ENCODE measurements around the gene DAZAP1.
"Not testable (repeated sequence)": the region's sequence is repeated elsewhere in the genome, so short reads cannot be mapped to it uniquely, and the experiment has no call there.

The DAZAP1 gene

DNA sequence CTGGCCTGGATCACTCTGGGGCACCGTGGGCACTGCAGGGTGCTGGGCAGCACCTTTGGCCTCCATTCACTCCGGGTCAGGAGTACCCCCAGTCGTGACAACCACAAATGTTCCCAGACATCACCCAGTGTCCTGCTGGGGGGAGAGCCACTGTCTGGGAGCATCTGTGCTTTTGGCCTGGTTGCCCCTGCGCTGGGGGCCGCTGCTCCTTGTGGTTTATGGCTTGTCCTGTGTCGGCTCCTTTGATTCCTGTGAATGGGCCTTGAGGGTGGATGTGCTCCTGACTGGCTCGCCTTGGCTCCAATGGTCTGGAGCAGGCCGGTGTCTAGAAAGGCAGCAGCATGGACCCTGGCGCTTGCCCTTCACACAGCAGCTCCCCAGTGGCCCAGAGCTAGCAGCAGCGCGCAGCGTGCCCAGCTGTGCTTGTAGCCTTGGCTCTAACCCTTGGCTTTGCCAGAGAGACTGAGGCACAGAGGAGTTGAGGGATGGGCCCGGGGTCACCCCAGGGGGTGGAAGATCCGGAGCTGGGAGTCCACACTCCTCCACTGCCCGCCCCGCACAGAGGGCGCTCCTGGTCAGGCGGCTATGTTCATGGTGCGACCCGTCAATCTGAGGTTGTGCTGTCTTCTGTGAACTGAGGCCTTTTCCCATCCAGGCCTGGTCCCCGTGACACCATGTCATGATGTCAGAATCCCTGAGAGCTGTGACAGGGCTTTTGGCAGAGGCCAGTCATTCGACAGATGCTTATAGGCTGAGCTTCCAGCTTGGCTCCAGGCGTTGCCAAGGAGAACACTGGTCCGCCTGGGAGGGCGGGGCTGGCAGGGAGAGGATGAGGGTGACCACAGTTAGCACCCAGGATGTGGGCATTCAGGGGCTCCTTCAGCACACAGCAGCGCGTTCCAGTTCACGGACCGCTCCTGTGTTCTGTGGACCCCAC, 4.1 kb downstream of the DAZAP1 start:
- DNase-seq: peak; percentile 92 to 94

DNA sequence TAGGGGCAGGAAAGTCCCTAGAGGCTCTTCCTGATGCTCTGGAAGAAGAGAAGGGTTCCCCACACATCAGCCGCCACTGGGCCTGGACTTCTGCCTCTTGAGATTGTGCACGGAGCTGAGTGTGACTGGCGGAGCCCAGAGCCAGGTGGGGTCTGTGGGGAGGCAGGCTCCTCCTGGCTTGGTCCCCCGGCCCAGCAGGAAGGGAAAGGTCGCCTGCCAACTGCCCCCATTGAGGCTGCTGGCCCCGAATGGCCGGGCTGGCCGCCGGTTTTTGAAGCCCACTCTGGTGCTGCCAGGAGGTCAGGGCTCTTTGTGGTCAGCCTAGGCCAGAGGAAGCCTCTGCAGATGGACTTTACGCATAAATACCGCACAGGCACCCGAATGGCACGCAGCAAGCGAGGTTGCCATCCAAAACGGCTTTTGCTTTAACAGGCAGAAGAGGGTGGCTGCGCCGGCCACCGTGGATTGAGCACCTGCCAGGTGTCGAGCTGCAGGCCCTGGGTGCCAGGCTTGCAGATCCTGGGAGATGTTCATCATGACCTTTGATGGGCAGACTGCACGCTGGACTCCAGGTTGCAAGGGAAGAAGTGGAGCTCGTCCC, 5.0 kb downstream of the DAZAP1 start:
- no peak for DNase-seq

DNA sequence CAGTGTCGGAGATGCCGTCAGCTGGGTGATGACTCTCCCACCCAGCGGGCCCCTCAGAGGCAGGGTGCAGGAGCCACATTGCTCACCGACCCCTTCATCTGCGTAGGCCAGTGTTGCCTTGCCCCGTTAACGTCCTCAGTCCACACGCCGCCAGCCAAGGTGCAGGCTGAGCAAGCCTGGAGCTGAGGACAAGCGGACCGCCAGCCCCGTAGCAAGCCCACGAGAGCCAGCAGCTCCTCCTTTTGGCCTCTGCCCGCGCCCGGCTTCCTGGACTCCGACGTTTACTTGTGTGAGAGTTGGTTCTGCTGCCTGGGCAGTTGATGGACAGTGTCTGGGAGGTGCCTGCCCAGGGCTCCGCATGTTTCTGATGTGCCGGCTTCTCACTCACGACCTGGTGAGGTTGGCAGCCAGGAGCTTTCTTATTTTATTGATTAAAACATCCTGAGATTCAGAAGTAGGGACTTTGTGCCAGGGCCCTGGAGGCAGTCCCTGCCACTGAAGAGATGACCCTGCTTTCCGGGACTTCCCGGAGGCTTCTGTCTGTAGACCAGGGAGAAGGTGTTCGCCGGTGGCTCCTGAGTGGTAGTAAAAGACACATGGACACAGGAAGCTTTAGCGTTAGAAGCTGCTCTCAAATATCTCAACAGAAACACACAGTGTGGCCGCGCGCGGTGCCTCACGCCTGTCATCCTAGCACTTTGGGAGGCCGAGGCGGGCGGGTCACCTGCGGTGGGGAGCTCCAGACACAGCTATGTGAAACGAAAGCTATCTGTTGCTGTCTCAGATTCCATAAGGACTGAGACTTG, 5.8 kb downstream of the DAZAP1 start:
- no peak for DNase-seq

DNA sequence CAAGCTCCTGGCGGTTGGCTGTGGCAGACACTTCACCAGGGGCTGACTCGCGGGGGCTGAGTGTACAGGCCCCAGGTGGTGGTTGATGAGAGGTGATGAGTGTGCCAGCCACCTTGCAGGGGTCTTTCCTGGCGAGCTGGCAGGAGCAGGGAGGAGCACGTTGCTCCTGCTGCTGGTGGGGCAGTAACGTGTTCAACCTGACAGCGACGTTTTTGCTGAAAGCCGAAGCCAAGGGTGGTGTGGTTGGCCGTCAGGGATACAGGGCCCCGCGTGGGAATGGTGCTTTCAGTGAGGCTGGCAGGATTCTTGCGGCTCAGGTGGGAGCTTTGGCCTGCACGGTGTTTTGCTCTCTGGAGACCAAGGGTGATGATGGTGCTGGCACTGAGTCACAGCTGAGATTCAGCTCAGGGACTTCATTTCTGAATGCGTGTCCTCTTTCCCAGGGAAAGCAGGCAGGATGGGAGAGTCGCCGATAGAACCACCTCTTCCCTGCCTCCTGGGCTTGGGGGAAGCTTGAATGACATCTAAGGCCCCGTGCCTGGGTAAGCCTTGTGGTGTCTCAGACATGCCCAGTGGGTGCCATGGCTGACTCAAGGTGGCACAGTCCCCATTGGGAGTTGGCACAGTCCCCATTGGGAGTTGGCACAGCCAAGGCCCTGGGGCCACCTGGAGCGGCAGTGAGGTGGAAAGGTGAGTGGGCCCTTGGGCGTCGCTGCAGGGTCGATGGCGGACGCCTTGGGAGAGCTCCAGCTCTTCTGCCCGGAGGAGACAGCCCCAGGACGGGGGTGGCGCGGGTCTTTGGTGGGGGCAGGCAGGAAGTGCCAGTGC, 8.8 kb downstream of the DAZAP1 start:
- DNase-seq: no peak

DNA sequence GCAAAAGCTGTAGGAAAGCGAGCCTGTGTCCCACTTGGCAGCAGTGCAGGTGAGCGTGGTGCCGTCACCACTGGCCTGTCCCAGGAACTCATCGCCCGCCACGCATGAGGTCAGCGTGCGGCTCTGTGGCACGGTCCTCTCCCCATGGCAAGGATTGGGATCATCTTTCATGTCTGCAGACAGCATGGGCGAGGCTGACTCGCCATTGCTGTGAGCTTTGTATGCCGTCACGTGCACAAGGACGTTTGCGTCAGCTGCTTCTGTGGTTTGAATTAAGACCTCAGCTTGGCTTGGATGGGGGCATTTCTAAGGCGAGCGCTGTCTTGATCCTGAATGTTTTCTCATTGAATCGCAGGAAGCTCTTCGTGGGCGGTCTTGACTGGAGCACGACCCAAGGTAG, 9.8 kb downstream of the DAZAP1 start:
- no peak for DNase-seq

DNA sequence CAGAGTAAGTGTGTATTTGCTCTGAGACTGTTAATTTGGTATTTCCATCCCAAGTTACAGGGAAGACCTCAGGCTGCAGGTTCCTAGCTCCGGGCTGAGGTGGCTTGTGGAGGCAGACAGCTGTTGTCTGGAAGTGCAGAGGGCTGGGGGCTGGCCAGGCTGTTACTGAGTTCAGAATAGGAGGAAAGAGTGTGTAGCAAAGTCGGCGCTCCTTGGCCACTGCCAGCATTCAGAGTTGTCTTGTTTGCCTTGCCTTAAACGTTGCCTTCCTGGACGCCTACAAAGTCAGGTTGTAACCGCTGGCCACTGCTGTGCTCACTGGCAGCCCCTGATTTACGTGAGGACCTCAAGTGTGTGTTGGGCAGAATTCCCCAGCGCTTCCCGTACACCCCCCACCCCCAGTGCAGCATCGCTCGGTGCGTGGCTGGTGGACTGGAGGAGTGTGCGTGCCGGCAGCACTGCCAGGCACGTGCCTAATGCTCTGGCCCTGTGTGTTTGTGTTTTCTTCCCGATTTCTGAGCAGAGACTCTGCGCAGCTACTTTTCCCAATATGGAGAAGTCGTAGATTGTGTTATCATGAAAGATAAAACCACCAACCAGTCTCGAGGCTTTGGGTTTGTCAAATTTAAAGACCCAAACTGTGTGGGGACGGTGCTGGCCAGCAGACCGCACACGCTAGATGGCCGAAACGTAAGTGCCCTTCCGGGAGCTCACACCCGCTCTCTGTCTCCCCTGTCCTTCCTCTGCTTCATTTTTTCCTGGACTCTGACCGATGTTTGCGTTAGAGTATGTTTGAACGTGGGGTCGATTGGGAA, 10.5 kb downstream of the DAZAP1 start:
- no peak for DNase-seq

DNA sequence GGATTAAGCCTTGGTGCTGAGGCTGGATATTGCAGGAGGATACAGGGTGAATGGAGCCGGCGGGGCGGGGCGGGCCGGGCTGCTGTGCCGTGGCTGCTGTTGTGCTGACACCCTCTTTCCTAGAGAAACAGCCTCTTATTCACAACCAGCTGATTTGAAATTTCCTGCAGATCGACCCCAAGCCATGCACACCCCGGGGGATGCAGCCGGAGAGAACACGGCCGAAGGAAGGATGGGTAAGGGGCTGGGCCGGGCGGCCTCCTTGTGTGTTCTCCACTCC, 11.1 kb downstream of the DAZAP1 start:
- no peak for DNase-seq

DNA sequence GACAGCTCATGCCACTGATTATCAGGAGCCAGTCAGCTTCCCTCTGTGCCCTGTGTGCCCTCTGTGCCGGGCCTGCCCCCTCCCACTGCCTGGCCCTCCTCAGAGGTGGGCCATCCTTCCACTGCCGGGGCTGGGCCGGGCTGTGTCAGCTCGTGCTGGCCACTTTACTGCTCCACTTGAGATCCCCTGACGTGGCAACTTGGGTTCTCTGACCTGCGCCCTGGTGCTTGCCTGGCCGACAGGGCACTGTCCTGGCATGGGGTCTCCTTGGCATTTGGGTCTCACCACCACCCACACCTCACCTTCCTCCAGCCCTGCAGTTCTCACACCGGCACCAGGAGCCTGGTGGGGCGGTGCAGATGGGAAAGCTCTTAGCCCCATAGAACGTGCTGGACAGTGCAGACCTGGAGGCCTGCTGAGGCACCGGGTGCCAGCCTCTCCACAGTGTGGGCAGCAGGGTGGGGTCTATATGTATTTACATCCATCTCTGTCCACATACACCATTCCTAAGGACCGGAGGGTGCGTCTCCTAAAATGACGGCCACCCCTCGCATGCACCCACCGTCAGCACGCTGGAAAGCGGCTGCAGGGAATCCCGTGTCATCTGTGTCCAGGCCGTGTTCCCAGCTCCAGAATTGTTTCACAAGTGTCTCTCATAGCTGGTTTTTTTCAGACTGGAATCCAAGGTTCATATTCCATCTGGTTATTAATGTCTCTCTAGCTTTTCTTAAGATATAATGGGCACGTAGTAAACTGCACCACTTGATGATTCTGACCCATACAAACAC, 11.8 kb downstream of the DAZAP1 start:
- no peak for DNase-seq

DNA sequence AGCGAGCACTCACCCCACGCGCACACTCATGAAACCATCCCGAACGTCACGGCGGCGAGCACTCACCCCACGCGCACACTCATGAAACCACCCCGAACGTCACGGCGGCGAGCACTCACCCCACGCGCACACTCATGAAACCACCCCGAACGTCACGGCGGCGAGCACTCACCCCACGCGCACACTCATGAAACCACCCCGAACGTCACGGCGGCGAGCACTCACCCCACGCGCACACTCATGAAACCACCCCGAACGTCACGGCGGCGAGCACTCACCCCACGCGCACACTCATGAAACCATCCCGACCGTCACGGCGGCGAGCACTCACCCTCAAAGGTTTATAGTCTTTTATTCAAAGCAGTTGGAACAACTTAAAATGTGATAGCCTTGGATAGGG, 12.7 kb downstream of the DAZAP1 start:
- DNase-seq: not testable (repeated sequence)

DNA sequence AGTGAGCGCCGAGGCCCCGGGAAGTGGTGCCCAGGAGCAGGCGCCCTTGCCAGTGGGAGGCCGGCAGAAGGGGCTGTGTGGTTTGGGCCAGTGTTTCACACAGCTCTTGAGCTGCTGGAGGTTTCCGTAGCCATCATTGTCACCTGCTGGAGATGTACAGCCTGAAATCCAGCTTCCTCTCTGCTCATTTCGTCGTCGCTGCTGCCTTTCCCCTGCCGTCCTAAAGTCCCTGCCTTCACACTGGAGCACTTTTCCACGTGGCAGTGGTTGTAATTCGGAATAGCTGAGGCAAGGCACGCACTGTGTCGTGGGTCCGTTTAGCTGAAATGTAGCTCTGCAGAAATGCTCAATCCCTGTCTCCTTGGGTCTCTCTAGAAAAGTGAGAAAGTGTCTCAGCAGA, 13.2 kb downstream of the DAZAP1 start:
- DNase-seq: no peak

DNA sequence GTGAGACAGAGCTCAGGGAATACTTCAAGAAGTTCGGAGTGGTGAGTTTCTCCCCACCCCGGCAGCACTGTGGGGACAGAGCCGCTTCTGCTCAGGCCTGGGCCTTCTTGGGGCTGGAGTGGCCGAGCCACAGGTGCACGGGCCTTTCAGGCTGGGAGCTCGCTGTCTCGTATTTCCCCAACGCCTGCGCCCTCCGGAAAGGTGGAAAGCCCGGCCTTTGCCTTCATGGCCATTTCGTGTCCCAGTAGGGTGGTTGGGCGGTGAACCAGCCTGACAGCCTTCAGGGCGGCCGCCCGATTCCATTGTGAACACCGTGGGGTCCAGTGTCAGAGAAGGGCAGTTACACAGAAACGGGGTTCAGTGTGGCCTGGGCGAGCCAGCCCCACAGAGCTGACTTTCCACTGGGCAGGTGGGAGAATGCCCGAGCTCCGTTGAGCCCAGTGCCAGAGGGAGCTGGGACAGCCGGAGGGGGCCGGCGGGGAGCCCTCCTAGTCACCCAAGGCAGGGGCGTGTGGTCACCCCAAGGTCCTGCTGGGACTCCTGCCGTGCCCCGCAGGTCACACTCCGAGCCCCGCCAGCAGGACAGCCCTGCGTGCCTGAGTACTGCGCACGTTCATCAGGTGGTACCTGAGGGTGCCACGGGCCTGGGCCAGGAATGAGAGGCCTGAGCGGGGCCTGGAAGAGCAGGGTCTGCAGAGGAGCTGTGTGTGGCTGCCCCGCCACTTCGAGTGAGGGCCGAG, 14.0 kb downstream of the DAZAP1 start:
- no peak for DNase-seq

DNA sequence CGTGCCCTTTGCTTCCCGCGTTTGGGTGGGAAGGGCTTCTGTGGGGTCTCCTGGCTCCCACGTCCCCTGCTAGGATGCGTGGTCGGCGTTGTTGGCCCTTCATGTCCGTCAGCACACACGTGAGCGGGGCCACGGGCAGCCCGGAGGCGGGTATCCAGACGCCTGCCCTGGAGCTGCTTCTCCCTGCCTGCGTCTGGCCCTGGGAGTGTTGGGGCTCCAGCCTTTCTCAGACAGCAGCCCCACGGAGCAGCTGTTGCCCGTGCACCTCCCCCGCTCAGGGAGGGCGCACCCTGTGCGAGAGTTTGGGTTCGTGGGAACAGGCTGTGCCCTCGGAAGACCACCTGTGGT, 14.5 kb downstream of the DAZAP1 start:
- DNase-seq: no peak

DNA sequence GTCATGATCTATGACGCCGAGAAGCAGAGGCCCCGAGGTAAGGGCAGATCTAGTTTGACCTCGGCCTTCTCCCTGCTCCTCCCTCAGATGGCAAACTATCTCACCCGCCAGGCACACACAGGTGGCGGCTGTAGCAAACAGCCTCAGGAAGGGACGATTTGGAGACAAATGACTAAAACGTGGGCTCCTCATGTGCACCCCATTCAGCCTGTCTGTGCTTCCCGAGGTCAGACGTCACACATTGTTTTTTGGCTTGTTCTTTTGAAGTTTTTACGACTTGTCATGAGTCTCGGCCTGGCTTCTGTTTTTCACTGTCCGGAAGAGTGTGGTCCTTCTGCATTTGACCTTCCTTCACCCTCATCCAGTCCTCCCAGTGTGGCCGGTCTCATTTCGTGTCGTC, 15.0 kb downstream of the DAZAP1 start:
- DNase-seq: no peak

DNA sequence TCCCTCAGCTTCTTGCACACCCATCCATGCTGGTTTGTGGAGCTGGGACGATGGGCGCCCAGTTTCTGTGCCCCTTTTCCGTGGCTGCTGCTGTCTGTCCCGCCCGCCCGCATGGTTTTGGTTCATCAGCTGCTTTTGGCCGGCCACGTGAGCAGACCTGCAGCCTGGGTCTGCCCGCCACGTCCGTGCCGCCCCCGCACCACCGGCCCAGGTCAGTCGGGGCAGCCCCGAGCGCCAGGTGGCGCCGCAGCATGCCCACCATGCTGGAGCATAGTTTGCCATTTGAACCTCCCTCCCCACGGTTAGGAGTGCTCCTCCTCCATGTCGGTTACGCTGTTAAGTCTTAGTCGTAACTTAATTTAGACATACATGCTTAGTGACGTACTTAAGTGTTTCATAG, 15.6 kb downstream of the DAZAP1 start:
- DNase-seq: no peak

DNA sequence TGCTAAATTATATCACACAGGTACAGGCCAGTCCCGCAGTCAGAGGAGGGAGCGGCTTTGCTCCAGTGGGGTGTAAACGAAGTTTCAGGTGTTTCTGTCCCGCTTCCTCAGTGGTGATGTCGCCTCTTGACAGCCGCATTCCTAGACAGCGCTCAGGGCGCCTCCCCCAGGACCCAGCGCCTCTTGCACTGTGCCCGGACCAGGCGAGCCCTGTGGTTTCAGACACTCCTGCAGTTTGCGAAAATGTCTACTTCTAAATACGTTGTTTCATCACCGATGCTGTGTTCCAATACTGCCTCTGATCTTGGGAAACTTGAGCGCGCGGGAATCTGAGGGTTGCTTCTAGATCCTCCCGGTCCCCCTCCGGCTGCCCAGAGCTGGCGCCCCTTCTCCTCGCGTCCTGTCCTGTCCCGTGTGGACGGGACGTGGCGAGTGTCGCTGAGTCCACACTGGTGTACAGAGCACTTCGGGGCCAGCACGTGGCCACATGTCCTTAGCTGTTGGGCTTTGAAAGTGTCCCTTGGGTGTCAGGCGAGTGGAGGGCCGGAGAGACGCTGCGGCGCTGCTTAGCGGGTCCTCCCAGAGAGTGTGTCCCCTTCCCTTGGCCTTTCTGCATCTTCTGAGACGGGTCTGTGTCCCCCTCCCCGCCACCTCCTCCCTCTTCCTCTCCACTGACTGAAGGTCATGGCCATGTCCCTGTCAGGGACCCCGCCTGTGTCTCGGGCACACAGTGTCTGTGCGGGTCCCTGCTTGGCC, 16.2 kb downstream of the DAZAP1 start:
- DNase-seq: no peak

DNA sequence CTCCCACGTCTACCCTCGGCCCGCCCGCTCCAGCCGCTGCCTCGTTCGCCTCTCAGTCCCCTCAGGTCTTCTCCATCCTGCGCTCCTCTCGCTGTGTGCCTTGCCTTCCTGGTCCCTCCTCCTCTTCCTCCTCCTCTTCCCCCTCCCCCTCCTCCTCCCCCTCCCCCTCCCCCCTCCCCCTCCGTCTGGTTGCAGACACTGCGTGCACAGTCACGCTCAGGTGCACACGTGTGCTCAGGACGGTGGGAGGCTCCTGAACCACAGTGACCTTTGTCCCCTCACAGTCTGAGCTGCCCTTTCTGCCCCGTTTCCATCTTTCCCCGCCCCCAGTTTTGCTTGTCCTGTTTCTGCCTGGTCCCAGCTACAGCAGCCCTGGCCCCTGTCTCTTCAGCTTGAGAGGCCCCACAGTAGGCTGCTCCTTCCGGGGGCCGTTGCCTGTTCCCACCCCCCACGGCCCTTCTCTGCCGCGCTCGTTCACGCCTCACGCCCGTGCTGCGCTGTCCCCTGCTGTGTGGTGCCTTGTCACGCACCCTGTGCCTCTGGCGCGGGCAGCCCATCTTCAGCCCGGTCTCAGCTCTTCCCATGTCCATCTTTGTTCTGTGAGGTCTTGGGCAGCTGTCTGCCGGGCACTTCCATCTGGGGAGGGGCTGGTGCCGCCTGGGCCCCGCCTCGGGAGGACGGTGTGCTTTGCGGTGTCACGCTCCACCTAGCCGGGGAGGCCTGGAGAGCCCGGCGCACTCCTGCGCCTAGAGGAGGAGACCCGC, 17.0 kb downstream of the DAZAP1 start:
- no peak for DNase-seq

DNA sequence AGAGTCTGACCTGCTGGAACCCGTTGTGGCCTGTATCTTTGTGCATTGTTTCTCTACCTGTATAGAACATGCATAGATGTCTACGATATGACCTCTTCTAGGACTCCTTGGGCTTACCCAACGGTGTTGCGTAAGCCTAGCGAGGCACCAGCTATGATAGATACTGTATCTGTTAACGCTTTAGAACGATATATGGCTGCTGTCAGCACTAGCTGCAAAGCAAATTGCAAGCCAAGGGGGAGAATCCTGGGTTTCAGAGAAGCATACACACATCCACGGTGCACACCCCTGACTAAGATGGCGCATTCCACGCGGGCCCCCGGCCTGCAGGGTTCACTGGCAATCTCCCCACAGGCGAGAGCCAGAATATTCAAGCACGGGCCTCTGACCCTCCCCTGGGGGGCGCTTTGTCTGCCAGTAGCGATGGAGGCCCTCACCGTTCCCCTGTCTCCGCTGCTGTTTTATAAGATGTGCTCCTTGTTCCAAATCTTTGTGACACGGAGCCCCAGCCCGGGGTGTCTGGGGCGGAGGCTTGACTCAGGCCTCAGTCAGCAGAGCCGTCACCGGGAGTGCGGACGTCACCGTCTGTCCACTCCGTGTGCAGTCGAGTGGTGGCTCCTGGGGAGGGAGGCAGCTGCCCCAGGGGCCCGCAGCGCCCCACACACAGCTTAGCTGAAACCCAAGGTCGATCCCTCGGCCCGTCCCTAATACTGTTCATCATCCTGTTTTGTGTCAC, 17.9 kb downstream of the DAZAP1 start:
- DNase-seq: no peak

DNA sequence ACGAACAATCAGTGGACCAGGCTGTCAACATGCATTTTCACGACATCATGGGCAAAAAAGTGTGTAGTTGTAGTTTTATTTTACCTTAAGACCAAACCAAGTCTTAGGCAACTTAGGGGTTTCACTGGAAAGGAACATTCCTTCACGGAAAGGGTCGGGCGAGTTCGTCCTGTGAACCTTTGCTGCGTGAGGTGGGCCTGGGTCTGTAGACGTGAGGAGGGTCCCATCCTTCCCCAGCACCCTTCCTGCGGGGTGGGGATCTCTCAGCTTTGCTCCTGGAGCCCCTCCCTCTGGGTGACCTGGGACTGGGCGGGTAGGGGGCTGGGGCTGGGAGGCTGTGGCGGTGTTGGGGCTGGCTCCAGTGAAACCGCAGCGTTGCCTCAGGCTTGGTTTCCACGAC, 18.5 kb downstream of the DAZAP1 start:
- DNase-seq: no peak
